ENCODE data around the gene FOXK1.

- no peak for TF ChIP-seq CTCF (IDR thresholded peaks at IDR 0.05)
- no peak for TF ChIP-seq POLR2A (IDR thresholded peaks at IDR 0.05)
- TF ChIP-seq POLR2AphosphoS5 (IDR thresholded peaks at IDR 0.05), result no peak
Observed at GRCh38 chr7:4738711-4739527, 56.8 kb downstream of the FOXK1 start.

Measured in prostate gland (tissue), 2 donors.